Colonic mucosa (tissue), 4 donors: ENCODE data around the gene THSD4. TPM values are rescaled to one million over a fixed set of nuclear protein-coding genes. Genes with fewer than 3 reads are reported as not detected.

Experiments used
- DNase-seq: peaks from one replicate; pipeline ENCODE4 v3.0.0-alpha.2; 2020
- H3K27ac ChIP-seq: fragments of 200-600 bp; one replicate; pipeline ENCODE4 v1.8.0; 2021
- H3K27me3 ChIP-seq: fragments of 200-600 bp; one replicate; pipeline ENCODE4 v1.8.0; 2021
- H3K36me3 ChIP-seq: fragments of 200-600 bp; one replicate; pipeline ENCODE4 v1.8.0; 2021
- H3K4me1 ChIP-seq: fragments of 200-600 bp; one replicate; pipeline ENCODE4 v1.8.0; 2021; ENCODE audit warnings: mild to moderate bottlenecking
- H3K4me3 ChIP-seq: fragments of 200-600 bp; one replicate; pipeline ENCODE4 v1.8.0; 2021
- H3K9ac ChIP-seq, 2 donors: one replicate each; pipeline ENCODE4 v1.7.0; 2013; ENCODE audit warnings: control low read depth in 2 of 2, low read depth in 2 of 2, low read length in 2 of 2
- H3K9me3 ChIP-seq: fragments of 200-600 bp; one replicate; pipeline ENCODE4 v1.8.0; 2021
- CTCF ChIP-seq: fragments of 200-600 bp; IDR thresholded peaks from one replicate; pipeline ENCODE4 v1.8.0; 2022; ENCODE audit warnings: antibody characterized with exemption, mild to moderate bottlenecking
- intact Hi-C: fragments of 100-400 bp; cut with DNase I; formaldehyde crosslinking; loops from one replicate; pipeline ENCODE4 v1.14.1; 2022
- total RNA-seq, 2 donors: library from RNA; stranded (reverse); fragmentation: NEBNext Ultra II Directional in 1 of 2; extraction: Animal tissue kit (Norgen Biotek cat#: 25700) in 1 of 2; gene quantifications; one replicate each; pipeline ENCODE4 v1.2.1, GENCODE V29; 2021
- donor health status: healthy.
- donor health status: DM: no; HTN: no; CAD: no.
- donor health status: DM: no; HTN: no; CAD: no.

THSD4 gene
- total RNA-seq, 2 donors from 2014 or later = 18.8 to 23.5 TPM

GRCh38 chr15:71654720-71655174 is 539.5 kb downstream of the THSD4 start:
- Histone ChIP-seq H3K27me3 (no peaks in the 10 kb centered on the region), H3K9ac (no peak overlapping the region), H3K4me3 (no peak overlapping the region), H3K4me1 (no peaks in the 10 kb centered on the region), H3K27ac (no peak overlapping the region), H3K9me3 (no peaks in the 10 kb centered on the region), H3K36me3 (no peaks in the 10 kb centered on the region)
- no peak for DNase-seq
- no peak for TF ChIP-seq CTCF
- intact Hi-C loops = loop anchor here (5.0 to 10.0 kb wide), 2 partner anchors 80 to 207 kb away; no protein-coding TSS in a partner anchor

- H3K4me1 ChIP-seq = no peaks in the 10 kb centered on the region
- no peak for DNase-seq
- no peaks in the 10 kb centered on the region for H3K36me3 ChIP-seq
- no peaks in the 10 kb centered on the region for H3K9me3 ChIP-seq
- H3K4me3 ChIP-seq = no peak overlapping the region
- no peak overlapping the region for H3K27ac ChIP-seq
- intact Hi-C loops = loop anchor here (10.0 kb wide), 1 partner anchor 82 kb away; no protein-coding TSS in a partner anchor
- no peak for TF ChIP-seq CTCF
- no peak overlapping the region for H3K9ac ChIP-seq
- H3K27me3 ChIP-seq = no peaks in the 10 kb centered on the region
Observed at GRCh38 chr15:71656425-71656824, 541.2 kb downstream of the THSD4 start.

GRCh38 chr15:71657141-71657540 is 541.9 kb downstream of the THSD4 start:
- intact Hi-C loops = loop anchor here (10.0 kb wide), 1 partner anchor 82 kb away; no protein-coding TSS in a partner anchor
- no peak overlapping the region for H3K27ac ChIP-seq

GRCh38 chr15:71658036-71658435 is 542.8 kb downstream of the THSD4 start:
- no peak for TF ChIP-seq CTCF
- intact Hi-C loops = loop anchor here (10.0 kb wide), 1 partner anchor 83 kb away; no protein-coding TSS in a partner anchor
- H3K4me1 ChIP-seq = no peaks in the 10 kb centered on the region
- no peaks in the 10 kb centered on the region for H3K9me3 ChIP-seq
- no peak for DNase-seq
- no peaks in the 10 kb centered on the region for H3K27me3 ChIP-seq
- no peak overlapping the region for H3K9ac ChIP-seq
- no peak overlapping the region for H3K4me3 ChIP-seq
- no peak overlapping the region for H3K27ac ChIP-seq
- H3K36me3 ChIP-seq = no peaks in the 10 kb centered on the region

More at GRCh38 chr15:71657141-71657540, 541.9 kb downstream of the THSD4 start:
- no peaks in the 10 kb centered on the region for H3K36me3 ChIP-seq
- TF ChIP-seq CTCF = no peak
- no peaks in the 10 kb centered on the region for H3K4me1 ChIP-seq
- H3K4me3 ChIP-seq = no peak overlapping the region
- no peaks in the 10 kb centered on the region for H3K9me3 ChIP-seq
- no peak for DNase-seq
- H3K9ac ChIP-seq = no peak overlapping the region
- H3K27me3 ChIP-seq = no peaks in the 10 kb centered on the region

GRCh38 chr15:71658827-71659729 is 543.8 kb downstream of the THSD4 start:
- H3K27ac ChIP-seq = no peak overlapping the region
- no peaks in the 10 kb centered on the region for H3K27me3 ChIP-seq
- no peaks in the 10 kb centered on the region for H3K9me3 ChIP-seq
- H3K4me3 ChIP-seq = no peak overlapping the region
- intact Hi-C loops = loop anchor here (10.0 kb wide), 1 partner anchor 84 kb away; no protein-coding TSS in a partner anchor
- DNase-seq = no peak
- no peaks in the 10 kb centered on the region for H3K36me3 ChIP-seq
- H3K9ac ChIP-seq = no peak overlapping the region
- no peaks in the 10 kb centered on the region for H3K4me1 ChIP-seq
- no peak for TF ChIP-seq CTCF
